NCI-H748 (cell line): ENCODE measurements around the gene ELOVL4.
A peak's percentile ranks its signal among the peaks of the same experiment; 100 is the strongest.

Experiments used
- DNase-seq: peaks from one replicate; lab custom pipeline; 2025; ENCODE audit not compliant: unreplicated experiment; lab: John Stamatoyannopoulos, UW

ELOVL4 gene

GRCh38 chr6:79913369-79913768 is 34.0 kb downstream of the ELOVL4 start:
- no peak for DNase-seq

GRCh38 chr6:79911992-79912391 is 35.4 kb downstream of the ELOVL4 start:
- DNase-seq, result peak; percentile 41

DNA sequence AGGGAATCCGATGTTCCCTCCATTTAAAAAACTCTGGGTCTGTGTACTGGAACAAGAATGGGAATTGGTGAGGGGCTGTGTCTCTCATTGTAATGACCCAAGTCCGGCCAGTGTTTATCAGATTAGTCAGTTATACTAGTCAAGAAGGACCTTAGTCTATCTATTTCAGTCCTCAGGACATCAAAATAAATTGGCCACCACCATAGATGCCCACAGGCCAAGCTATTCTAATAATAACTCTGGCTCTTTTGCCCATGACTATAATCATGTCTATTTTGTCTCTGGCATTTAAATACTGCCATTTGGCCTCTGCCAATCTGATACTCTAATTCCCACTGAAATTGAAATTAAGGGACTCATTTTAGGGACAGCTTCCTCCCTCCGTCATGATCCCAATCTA is 37.8 kb downstream of the ELOVL4 start:
- no peak for DNase-seq

DNA sequence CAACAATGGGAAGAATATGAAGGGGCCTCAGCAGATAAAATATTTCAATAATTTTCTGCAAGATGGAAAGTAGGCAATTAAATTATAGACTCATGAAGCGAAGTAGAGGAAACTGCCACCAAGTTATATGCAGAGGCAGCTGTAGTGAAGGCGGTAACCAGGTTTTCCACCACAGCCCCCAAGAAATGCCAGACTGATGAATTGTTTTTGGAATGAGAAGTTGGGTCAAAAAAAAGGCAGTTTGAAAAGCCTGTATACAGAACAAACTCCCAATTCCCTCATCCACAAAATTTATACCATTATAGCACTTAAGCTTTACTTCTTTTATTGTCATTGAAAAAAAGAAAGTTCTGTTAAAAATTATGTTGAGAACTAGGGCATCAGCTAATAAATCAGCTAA is 45.3 kb downstream of the ELOVL4 start:
- DNase-seq, result no peak

- DNase-seq, result no peak
These were observed 49.3 kb downstream of the ELOVL4 start for GRCh38 chr6:79898076-79898475.

DNA sequence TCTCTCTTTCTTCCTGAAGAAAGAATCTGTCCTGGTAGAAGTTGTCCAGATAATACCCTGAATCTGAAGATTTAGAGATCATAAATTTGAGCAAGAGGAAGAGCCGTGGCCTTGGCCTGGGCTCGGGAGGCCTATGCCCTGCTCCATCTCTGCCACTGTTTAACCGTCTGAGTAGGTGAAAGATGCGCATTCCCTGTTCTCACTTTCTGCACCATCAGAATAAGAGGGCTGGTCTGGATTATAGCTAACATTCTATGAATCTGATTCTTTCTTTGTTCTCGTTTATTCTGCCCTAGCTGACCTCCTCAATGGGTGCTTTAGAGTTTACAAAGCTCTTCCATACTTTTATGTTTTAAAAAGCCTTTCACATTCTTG is 51.3 kb downstream of the ELOVL4 start:
- DNase-seq, result no peak

DNA sequence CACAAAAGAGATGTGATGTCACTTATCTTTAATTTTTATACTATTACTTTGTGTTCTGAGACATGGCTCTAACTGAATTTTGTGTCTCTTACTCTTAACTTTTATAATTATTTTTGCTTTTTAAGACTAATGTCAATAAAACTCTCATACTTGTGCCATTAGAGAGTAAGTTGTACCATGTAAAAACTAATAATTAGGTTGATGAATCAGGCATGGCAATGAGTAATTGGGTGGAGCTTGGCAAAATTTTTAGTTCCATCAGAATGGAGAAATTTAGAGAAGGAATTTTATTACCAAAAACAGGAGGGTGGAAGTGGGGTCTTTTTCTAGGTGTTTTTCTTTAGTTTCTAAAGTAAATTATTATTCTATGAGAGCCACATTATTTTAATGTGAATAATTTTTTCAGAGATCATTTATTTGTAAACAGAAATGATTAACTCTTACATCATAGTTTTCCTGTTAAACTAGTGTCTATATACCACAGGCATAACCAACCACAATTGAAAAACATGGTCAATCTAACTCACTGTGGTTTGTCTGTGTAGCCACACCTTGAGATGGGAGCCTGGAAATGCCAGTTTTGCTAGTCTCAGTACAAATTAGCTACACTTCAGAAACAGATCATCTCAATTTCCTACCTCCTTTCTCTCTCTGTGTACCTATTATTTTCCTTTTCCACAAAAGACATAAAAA is 51.8 kb downstream of the ELOVL4 start:
- DNase-seq, result no peak

DNA sequence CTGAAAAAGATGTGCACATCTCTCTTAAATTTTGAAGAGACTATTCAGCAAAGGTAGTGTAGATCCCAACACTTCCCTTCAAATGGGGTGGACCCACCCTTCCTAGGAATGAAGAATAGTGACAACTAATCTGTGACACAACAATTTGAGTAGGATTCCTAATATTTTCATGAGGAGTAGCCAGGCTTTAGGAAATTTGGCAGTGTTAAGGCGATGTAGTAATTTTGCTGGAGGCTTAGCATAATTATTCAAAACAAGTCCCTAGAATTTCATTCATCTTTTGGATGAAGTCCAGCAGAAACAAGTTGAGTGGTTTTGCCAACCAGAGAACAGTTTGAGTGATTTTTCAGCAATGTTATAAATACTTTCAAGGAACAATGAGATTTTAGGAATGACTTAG is 52.4 kb downstream of the ELOVL4 start:
- no peak for DNase-seq

DNA sequence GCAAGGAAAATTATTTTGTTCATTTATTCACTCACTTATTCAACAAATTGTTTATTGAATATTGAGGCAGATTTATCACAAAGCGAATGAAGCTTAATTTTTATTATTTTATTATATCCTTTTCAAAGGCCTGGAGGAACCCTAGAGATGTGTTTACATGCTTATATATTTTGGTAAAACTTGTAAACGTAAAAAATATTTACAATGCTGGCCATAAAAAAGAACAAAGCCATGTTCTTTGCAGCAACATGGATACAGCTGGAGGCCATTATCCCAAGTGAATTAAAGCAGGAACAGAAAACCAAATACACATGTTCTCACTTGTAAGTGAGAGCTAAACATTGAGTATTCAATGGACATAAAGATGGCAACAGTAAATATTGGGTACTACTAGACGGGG is 58.8 kb downstream of the ELOVL4 start:
- DNase-seq, result no peak

DNA sequence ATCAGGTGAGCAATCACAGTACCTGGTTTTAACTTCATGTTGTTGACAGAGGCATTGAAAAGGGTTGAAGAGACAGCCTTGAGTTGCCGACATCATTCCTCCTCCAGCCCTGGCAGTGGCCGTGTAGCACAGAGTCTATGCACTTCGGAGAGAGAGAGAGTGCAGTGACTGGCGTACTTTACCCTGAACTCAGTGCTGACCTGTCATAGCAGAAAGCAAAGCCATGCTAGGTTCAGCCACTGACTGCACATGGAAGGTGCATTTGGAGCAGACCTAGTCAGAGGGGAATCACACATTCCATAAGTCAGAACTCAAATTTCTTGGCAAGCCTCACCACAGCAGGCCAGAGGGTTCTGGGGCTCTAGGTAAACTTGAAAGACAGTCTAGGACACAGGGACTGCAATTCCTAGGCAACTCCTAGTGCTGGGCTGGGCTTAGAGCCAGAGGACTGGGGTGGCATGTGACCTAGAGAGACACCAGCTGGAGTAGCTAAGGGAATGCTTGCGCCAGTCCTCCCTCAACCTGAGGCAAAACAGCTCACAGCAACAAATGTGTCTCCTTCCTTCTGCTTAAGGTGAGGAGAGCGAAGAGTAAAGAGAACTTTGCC is 69.1 kb downstream of the ELOVL4 start:
- no peak for DNase-seq

GRCh38 chr6:79874531-79875134 is 72.7 kb downstream of the ELOVL4 start:
- no peak for DNase-seq

DNA sequence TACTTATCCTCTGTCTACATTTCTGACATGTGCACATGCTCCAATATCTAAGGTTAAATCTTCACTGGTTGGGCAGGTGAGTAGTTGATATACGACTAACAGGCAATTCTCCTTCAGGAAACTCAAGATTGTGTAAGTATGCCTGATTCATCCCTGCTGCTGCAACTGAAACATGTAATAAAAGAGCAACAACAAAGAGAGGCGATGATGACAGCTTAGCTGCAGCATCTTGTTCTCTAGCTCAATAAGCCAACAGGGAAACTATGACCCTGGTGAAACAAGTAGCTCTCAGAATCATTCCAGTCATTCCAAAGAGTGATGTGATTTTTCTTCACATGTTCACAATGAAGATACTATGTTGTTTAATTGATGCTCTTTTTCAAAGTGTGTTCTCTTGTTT is 74.4 kb downstream of the ELOVL4 start:
- DNase-seq, result no peak

DNA sequence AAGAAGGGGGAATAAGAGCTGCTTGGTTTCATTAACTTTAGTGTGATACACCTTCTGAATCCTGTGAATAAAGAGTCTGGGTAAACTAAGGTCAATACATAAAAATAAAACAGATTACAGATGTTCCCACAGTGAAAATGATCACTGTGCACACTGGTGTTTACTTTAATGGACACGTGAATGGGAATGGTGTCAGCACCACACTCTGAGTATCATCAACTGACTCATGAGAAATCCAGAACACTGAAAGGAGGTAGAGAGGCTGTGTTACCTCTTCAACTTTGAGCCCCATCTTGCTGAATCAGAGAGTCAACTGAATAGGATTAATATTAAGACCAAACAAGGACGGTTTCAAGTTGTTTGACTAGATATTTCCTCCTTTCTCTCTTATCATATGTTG is 75.0 kb downstream of the ELOVL4 start:
- no peak for DNase-seq

- peak; percentile 88 for DNase-seq
These were observed 77.7 kb downstream of the ELOVL4 start for GRCh38 chr6:79869600-79870084.

- DNase-seq, result peak; percentile 51
These were observed 78.2 kb downstream of the ELOVL4 start for GRCh38 chr6:79869184-79869583.

- DNase-seq, result peak; percentile 91
These were observed 79.1 kb downstream of the ELOVL4 start for GRCh38 chr6:79868098-79868722.
